Upper lobe of left lung (tissue), 6 donors: Measurements from ENCODE around the gene PIGN. TPM values are rescaled to one million over a fixed set of nuclear protein-coding genes. Genes with fewer than 3 reads are reported as not detected.

Experiments used
- ATAC-seq, 2 donors: fragments of 200-7000 bp; cut with Tn5 transposase; one replicate each; pipeline ENCODE4 v1.9.1; 2022; ENCODE audit warnings: mild to moderate bottlenecking in 2 of 2, moderate library complexity in 2 of 2; ENCODE audit not compliant: low FRiP score in 2 of 2
- DNase-seq, 2 donors: peaks; one replicate each; pipeline ENCODE4 v3.0.0-alpha.2; 2019 to 2020
- H3K27ac ChIP-seq, 4 donors: fragments of 200-600 bp; sonication (generic); one replicate each; pipeline ENCODE4 v1.5.1; 2016 to 2019
- H3K27me3 ChIP-seq, 4 donors: fragments of 200-600 bp; sonication (generic); one replicate each; pipeline ENCODE4 v1.5.1; 2017 to 2019
- H3K36me3 ChIP-seq, 4 donors: fragments of 200-600 bp; sonication (generic); one replicate each; pipeline ENCODE4 v1.5.1; 2016 to 2019
- H3K4me1 ChIP-seq, 4 donors: fragments of 200-600 bp; sonication (generic); one replicate each; pipeline ENCODE4 v1.5.1; 2018 to 2019
- H3K4me3 ChIP-seq, 4 donors: fragments of 200-600 bp; sonication (generic); one replicate each; pipeline ENCODE4 v1.5.1; 2017 to 2019; ENCODE audit warnings: mild to moderate bottlenecking in 2 of 4, moderate library complexity in 1 of 4
- H3K9me3 ChIP-seq, 4 donors: fragments of 200-600 bp; sonication (generic); one replicate each; pipeline ENCODE4 v1.5.1; 2018 to 2019
- CTCF ChIP-seq, 6 experiments: fragments of 450-650 bp in 4 of 6; fragments of 200-600 bp in 2 of 6; sonication (generic) in 2 of 6; IDR thresholded peaks; one replicate each; pipeline ENCODE4 v1.5.1; 2016 to 2019; ENCODE audit warnings: antibody characterized with exemption in 6 of 6
- EP300 ChIP-seq, 4 donors: sonication (generic); formaldehyde crosslinking; IDR thresholded peaks; one replicate each; pipeline ENCODE4 v1.5.1; 2017; ENCODE audit warnings: antibody characterized with exemption in 4 of 4, control low read depth in 2 of 4
- POLR2A ChIP-seq, 4 donors: fragments of 450-650 bp; IDR thresholded peaks; one replicate each; pipeline ENCODE4 v1.5.1; 2016 to 2017; ENCODE audit warnings: antibody characterized with exemption in 4 of 4, mild to moderate bottlenecking in 2 of 4
- POLR2AphosphoS5 ChIP-seq, 2 donors: sonication (generic); formaldehyde crosslinking; IDR thresholded peaks; one replicate each; pipeline ENCODE4 v1.5.1; 2017; ENCODE audit warnings: antibody characterized with exemption in 2 of 2
- WGBS, 2 donors: methylation state at CpG; one replicate each; pipeline ENCODE4 v1.1.5; 2017 to 2018; 5-methylcytosine and 5-hydroxymethylcytosine counted together
- total RNA-seq, 6 donors: library from RNA; depleted of rRNA in 4 of 6; stranded (reverse); fragments of >200 nt in 4 of 6; gene quantifications; one replicate each; pipeline versions ENCODE4 v1.1.0 to v1.2.1, GENCODE V29; 2016 to 2021
- donor health status: DM: no; HTN: no; CAD: no; lungs with moderate emphysema.
- donor health status: DM: no; HTN: yes; CAD: no; lungs with severe emphysema.

PIGN gene
- total RNA-seq, 6 donors from 2014 or later, result 16.9 to 36.2 (median 21.7) TPM

GRCh38 chr18:62061821-62062478, 124.9 kb downstream of the PIGN start:
- Histone ChIP-seq H3K4me3 (no peak overlapping the region), H3K36me3 (no peaks in the 10 kb centered on the region), H3K27me3 (no peaks in the 10 kb centered on the region), H3K9me3 (no peaks in the 10 kb centered on the region), H3K27ac (no peak overlapping the region), H3K4me1 (no peaks in the 10 kb centered on the region)
- no peak for ATAC-seq
- WGBS, 2 donors, result 79 to 99% methylated on average over 5 of the region's 5 CpGs
- TF ChIP-seq EP300 (IDR thresholded peaks at IDR 0.05), result no peak
- TF ChIP-seq POLR2AphosphoS5 (IDR thresholded peaks at IDR 0.05), result no peak
- no peak for TF ChIP-seq CTCF (IDR thresholded peaks at IDR 0.05)
- no peak for TF ChIP-seq POLR2A (IDR thresholded peaks at IDR 0.05)
- DNase-seq, result no peak

- Histone ChIP-seq H3K9me3 (no peaks in the 10 kb centered on the region), H3K4me1 (no peaks in the 10 kb centered on the region), H3K36me3 (no peaks in the 10 kb centered on the region), H3K27ac (no peak overlapping the region), H3K4me3 (no peak overlapping the region), H3K27me3 (no peaks in the 10 kb centered on the region)
- DNase-seq (no peak), ATAC-seq (no peak)
- no peak for TF ChIP-seq POLR2AphosphoS5 (IDR thresholded peaks at IDR 0.05)
- TF ChIP-seq CTCF (IDR thresholded peaks at IDR 0.05), result no peak
- TF ChIP-seq POLR2A (IDR thresholded peaks at IDR 0.05), result no peak
- TF ChIP-seq EP300 (IDR thresholded peaks at IDR 0.05), result no peak
- 83 to 92% methylated on average over 2 of the region's 2 CpGs for WGBS, 2 donors
Measured at GRCh38 chr18:62060820-62061219, 126.0 kb downstream of the PIGN start.

- no peaks in the 10 kb centered on the region for H3K27me3 ChIP-seq
- TF ChIP-seq POLR2A (IDR thresholded peaks at IDR 0.05) (no peak), EP300 (IDR thresholded peaks at IDR 0.05) (no peak), CTCF (IDR thresholded peaks at IDR 0.05) (no peak), POLR2AphosphoS5 (IDR thresholded peaks at IDR 0.05) (no peak)
- no peaks in the 10 kb centered on the region for H3K36me3 ChIP-seq
- no peak overlapping the region for H3K4me3 ChIP-seq
- H3K9me3 ChIP-seq, result no peaks in the 10 kb centered on the region
- DNase-seq (no peak), ATAC-seq (no peak)
- H3K27ac ChIP-seq, result no peak overlapping the region
- no peaks in the 10 kb centered on the region for H3K4me1 ChIP-seq
- 95 to 98% methylated on average over 2 of the region's 2 CpGs for WGBS, 2 donors
Measured at GRCh38 chr18:62054929-62055498, 131.8 kb downstream of the PIGN start.

DNA sequence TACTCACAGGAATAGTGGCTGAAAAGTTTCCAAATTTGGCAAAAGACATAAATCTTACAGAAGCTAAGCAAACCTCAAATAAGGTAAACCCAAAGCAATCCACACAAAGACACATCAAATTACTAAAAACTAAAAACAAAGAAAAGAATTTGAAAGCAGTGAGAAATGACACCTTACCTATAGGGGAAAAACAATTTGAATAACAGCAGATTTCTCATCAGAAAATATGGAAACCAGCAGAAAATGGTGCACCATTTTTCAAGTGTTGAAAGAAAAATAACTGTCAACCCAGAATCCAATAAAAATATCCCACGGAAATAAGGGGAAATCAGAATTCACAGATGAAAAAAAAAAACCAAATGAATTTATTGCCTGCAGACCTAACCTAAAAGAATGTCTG, 138.6 kb downstream of the PIGN start:
- Histone ChIP-seq H3K27ac (no peak overlapping the region), H3K4me3 (no peak overlapping the region), H3K4me1 (no peaks in the 10 kb centered on the region), H3K36me3 (peaks cover 0 to 3% (median 0%) of the 10 kb centered on the region in 4 donors), H3K27me3 (no peaks in the 10 kb centered on the region), H3K9me3 (peaks cover 0 to 6% (median 1%) of the 10 kb centered on the region in 4 donors)
- ATAC-seq (no peak), DNase-seq (no peak)
- TF ChIP-seq CTCF (IDR thresholded peaks at IDR 0.05) (no peak), POLR2AphosphoS5 (IDR thresholded peaks at IDR 0.05) (no peak), POLR2A (IDR thresholded peaks at IDR 0.05) (no peak), EP300 (IDR thresholded peaks at IDR 0.05) (no peak)
- 97 to 100% methylated on average over 1 of the region's 1 CpG for WGBS, 2 donors

- H3K9me3 ChIP-seq, result peaks cover 0 to 6% (median 1%) of the 10 kb centered on the region in 4 donors
- no peak for DNase-seq
- no peak for ATAC-seq
- 87 to 94% methylated on average over 2 of the region's 2 CpGs for WGBS, 2 donors
- H3K27ac ChIP-seq, result no peak overlapping the region
- peaks cover 0 to 3% (median 0%) of the 10 kb centered on the region in 4 donors for H3K36me3 ChIP-seq
- TF ChIP-seq EP300 (IDR thresholded peaks at IDR 0.05), result no peak
- TF ChIP-seq CTCF (IDR thresholded peaks at IDR 0.05), result no peak
- no peak overlapping the region for H3K4me3 ChIP-seq
- no peaks in the 10 kb centered on the region for H3K27me3 ChIP-seq
- no peaks in the 10 kb centered on the region for H3K4me1 ChIP-seq
Measured at GRCh38 chr18:62045316-62045715, 141.5 kb downstream of the PIGN start.
